ENCODE data around the gene BACE1-AS.

DNA sequence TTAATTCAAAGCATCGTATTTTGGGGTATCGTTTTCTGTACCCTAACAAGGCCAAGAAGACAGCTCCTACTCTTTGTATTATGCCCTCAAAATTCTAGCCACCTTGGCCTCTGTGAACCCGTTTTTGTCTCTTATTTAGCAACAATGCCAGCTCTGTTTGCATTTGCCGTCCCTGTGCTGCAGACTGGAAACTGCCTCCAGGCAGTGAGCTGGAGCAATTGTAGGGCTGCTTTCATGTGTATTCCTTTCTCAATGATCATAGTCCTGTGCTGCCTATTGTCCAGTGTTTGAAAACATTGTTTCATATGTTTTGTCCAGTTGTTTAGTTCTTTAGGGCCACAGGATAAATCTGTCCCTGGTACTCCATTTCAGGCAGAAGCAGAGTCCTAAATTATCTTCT lies 19.9 kb upstream of the BACE1-AS start:
- TF ChIP-seq, protein P1, sequence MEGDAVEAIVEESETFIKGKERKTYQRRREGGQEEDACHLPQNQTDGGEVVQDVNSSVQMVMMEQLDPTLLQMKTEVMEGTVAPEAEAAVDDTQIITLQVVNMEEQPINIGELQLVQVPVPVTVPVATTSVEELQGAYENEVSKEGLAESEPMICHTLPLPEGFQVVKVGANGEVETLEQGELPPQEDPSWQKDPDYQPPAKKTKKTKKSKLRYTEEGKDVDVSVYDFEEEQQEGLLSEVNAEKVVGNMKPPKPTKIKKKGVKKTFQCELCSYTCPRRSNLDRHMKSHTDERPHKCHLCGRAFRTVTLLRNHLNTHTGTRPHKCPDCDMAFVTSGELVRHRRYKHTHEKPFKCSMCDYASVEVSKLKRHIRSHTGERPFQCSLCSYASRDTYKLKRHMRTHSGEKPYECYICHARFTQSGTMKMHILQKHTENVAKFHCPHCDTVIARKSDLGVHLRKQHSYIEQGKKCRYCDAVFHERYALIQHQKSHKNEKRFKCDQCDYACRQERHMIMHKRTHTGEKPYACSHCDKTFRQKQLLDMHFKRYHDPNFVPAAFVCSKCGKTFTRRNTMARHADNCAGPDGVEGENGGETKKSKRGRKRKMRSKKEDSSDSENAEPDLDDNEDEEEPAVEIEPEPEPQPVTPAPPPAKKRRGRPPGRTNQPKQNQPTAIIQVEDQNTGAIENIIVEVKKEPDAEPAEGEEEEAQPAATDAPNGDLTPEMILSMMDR (IDR thresholded peaks at IDR 0.05; ENCODE audit: control extremely low read depth in 1 of 3, insufficient read depth in 1 of 3, low read depth in 1 of 3, low read length in 3 of 3), result no peak
- no peak for TF ChIP-seq ZNF274 (IDR thresholded peaks at IDR 0.05; ENCODE audit: borderline replicate concordance, extremely low read depth, low read length)
- no peak for TF ChIP-seq EZH2 (IDR thresholded peaks at IDR 0.05; ENCODE audit: low read depth, low read length, severe bottlenecking)
- TF ChIP-seq RAD21 (IDR thresholded peaks at IDR 0.05 in 1 of 2, conservative IDR thresholded peaks at IDR 0.05 in 1 of 2; ENCODE audit: low read depth in 2 of 2, low read length in 2 of 2), result no peak
- TF ChIP-seq POLR2AphosphoS5 (IDR thresholded peaks at IDR 0.05; ENCODE audit: low read depth, low read length), result no peak
- no peak for TF ChIP-seq RFX5 (IDR thresholded peaks at IDR 0.05; ENCODE audit: borderline replicate concordance, low read depth, low read length)
- no peak for TF ChIP-seq CEBPB (IDR thresholded peaks at IDR 0.05; ENCODE audit: low read depth, low read length)
- no peak for TF ChIP-seq SIN3A (conservative IDR thresholded peaks at IDR 0.05 in 1 of 2, IDR thresholded peaks at IDR 0.05 in 1 of 2; ENCODE audit: low read depth in 1 of 2, low read length in 2 of 2)
